Head of caudate nucleus (tissue), 42 donors: ENCODE data around the gene TAAR6.
"Not testable (repeated sequence)": the region's sequence is repeated elsewhere in the genome, so short reads cannot be mapped to it uniquely, and the experiment has no call there.

Source experiments
- DNase-seq, 42 donors: peaks; one replicate each; pipeline versions ENCODE4 v3.0.0 to v3.0.0-alpha.2; 2020 to 2021; ENCODE audit warnings: mixed read lengths in 7 of 42
- intact Hi-C: fragments of 100-400 bp; cut with DNase I; formaldehyde crosslinking; loops from one replicate; pipeline ENCODE4 v1.15.0; 2022

The TAAR6 gene, protein sequence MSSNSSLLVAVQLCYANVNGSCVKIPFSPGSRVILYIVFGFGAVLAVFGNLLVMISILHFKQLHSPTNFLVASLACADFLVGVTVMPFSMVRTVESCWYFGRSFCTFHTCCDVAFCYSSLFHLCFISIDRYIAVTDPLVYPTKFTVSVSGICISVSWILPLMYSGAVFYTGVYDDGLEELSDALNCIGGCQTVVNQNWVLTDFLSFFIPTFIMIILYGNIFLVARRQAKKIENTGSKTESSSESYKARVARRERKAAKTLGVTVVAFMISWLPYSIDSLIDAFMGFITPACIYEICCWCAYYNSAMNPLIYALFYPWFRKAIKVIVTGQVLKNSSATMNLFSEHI

DNA sequence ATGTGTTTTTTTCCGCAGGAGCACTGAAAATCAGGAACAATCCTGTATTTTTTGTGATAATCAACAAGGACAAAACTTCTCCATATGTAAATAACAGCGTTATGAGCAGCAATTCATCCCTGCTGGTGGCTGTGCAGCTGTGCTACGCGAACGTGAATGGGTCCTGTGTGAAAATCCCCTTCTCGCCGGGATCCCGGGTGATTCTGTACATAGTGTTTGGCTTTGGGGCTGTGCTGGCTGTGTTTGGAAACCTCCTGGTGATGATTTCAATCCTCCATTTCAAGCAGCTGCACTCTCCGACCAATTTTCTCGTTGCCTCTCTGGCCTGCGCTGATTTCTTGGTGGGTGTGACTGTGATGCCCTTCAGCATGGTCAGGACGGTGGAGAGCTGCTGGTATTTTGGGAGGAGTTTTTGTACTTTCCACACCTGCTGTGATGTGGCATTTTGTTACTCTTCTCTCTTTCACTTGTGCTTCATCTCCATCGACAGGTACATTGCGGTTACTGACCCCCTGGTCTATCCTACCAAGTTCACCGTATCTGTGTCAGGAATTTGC, at the start of gene TAAR6:
Gene TAAR6 (plus strand): TSS at position 102 of the 557 bp plus-strand sequence. CDS start 0 bp downstream, at position 102.
- peak; percentile 27 to 88 (median 62) for DNase-seq
- intact Hi-C loops = no loop called here

DNA sequence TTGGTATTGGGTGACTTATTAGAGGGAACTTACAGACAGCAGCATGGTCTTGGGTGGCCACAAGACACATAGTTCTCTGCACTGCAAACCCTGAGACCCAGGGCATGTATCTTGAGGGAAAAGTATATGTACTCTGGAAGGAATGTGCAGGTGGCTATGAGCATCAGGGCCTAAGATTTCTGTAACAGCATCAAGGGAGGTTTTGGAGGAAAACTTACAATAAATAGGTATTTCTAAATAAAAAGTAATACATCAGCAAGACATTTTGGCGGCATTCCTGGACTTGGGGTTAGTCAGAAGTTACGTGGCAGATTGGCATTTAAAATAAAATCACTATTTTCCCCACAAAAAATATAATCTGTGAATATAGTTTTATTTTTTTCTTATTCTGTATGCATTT, 49.2 kb upstream of the TAAR6 start:
- intact Hi-C loops = loop anchor here (10.0 kb wide), 1 partner anchor 294 kb away; the partner anchor contains the start of gene RPS12
- DNase-seq = no peak

DNA sequence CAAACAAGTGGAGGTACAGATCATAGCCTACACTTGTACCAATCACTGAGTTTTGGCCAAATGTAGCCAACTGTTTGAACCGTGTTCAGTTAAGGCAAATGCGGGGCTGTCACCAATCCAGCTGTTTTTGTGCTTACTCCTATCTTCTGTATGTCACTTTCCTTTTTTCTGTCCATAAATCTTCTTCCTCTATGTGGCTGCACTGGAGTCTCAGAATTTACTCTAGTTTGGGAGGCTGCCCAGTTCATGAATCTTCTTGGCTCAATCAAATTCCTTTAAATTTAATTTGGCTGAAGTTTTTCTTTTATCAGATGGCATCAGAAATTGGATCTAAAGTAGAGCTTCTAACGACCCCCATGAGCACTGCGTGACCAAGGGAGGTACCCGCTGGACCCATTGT, 45.5 kb upstream of the TAAR6 start:
- intact Hi-C loops = loop anchor here (10.0 kb wide), 1 partner anchor 290 kb away; the partner anchor contains the start of gene RPS12
- no peak for DNase-seq

DNA sequence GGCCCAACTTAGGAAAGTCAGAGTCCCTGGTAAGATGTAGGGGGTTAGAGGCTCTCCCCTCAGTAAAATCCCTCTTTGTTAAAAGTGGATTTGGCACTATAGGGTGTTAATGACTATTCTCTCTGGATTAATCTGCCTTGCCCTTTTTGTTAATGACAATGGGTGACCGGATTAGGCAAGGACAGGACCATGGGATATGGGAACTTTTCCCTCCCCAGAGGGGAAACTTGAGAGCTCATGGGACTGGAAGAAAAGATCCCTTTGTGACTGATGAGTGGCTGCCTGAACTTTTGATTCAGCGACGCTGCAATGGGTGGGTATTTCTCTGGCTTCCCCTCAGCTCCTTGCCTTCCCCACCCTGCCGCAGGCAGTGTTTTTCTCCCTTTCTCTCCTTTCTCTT, 44.3 kb upstream of the TAAR6 start:
- intact Hi-C loops = loop anchor here (10.0 kb wide), 1 partner anchor 289 kb away; the partner anchor contains the start of gene RPS12
- no peak for DNase-seq

DNA sequence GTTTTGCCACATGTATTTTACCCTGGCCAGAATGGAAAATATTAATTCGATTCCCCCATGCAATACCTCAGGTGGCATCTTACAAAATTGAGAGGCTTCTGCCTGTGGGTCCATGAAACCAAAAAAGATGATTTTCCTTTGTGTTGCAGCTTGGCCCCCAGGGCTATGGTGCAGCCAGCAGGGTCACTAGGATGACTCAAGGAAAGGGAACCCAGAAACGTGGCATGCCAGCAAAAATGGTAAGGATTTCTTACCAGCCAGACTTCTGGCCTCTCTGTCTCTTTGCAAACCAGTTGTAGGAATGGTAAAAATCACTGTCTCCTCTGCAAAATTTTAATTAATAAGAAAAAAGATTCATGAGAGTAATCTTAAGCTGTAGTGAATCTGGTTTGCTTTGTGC, 43.7 kb upstream of the TAAR6 start:
- DNase-seq = no peak
- intact Hi-C loops = loop anchor here (10.0 kb wide), 1 partner anchor 288 kb away; the partner anchor contains the start of gene RPS12

DNA sequence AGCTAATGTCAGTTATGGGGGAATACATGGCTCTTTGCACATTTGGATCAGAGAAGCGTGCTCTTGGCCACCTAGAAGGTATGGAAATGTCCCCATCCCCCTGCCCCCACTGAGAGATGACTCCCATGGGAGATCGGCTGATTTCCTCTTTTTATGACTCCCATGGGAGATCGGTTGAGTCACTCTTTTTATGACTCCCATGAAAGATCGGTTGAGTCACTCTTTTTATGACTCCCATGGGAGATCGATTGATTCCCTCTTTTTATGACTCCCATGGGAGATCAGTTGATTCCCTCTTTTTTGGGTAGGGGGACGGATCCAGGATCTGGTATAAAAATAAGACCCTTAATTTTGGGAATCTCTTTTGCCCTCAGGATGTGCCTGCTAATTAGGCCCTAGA, 42.3 kb upstream of the TAAR6 start:
- DNase-seq = no peak
- intact Hi-C loops = loop anchor here (10.0 kb wide), 1 partner anchor 287 kb away; the partner anchor contains the start of gene RPS12

DNA sequence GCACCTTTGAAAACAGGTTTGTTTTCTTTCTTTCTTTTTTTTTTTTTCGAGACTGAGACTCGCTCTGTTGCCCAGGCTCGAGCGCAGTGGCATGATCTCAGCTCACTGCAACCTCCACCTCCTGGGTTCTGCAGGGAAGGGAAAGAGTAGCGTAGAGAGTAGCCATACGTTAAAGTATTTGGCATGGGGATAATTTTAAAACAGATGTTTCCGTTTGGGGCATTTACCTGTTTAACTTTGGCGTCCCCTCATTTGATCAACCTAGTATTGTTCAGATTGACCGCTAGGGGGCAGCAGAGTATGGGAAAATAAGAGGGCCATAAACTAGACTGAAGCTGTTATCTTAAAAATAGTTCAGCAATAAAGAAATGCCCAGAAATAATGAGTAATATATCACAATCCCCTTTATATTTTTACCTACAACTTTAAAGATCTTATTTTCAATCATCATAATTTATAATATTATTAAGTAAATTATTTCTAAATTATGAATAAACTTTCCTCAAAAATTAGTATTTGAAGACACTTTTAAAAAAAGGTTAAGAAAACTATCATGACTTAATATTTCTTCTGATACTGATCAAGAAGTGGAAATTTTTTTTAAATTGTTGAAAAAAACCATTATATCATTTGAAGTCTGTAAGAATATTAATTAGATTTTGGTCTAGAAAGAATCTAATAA, 39.7 kb upstream of the TAAR6 start:
- intact Hi-C loops = loop anchor here (5.0 kb wide), 1 partner anchor 187 kb away; no protein-coding TSS in a partner anchor
- peak in 37 of 42 donors; percentile 24 to 91 (median 72) for DNase-seq

DNA sequence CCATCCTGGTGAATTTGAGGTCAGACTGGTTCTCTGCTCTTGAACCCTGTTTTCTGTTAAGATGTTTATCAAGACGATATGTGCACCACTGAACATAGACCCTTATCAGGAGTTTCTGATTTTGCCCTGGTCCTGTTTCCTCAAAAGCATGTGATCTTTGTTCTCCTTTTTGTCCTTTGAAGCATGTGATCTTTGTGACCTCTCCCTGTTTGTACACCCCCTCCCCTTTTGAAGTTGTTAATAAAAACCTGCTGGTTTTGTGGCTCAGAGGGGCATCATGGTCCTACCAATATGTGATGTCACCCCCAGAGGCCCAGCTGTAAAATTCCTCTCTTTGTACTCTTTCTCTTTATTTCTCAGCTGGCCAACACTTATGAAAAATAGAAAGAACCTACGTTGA, 35.6 kb upstream of the TAAR6 start:
- DNase-seq = not testable (repeated sequence)
- intact Hi-C loops = loop anchor here (5.0 kb wide), 1 partner anchor 183 kb away; no protein-coding TSS in a partner anchor

DNA sequence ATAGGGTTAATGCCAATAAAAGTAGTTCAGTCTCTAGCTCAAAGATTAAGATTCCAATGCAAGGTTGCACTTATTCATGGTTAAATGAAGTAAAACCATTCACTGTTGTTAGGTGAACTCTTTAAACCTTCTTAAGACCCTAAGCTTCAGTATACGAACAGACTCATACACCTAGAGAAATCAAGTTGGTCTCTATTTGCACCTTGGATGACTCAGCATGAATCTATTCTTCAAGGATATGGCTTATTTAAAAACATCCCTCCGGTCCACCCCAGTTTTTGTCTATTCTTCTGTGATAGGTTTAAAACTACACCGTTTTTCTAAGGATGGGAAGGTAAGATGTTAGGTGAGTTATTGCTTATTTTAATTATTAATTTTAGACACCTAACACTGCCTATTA, 33.0 kb upstream of the TAAR6 start:
- DNase-seq = no peak
- intact Hi-C loops = no loop called here

DNA sequence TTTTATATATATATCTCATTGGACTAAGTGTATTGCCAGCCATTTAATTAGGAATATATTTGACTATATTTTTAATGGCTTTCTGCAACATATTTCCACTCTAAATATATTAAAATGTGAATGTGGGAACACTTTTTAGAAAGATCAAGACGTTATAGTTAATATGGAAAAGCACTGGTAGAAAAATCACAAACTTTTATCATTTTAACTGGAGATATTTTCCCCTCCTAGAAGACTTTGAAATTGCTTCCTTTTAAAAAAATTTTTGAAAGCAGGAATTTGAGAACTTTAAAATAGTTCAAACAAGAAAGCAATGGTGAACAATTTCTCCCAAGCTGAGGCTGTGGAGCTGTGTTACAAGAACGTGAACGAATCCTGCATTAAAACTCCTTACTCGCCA, 32.1 kb upstream of the TAAR6 start, which contains the start of gene TAAR9:
Gene TAAR9 (plus strand): TSS at position 301 of the 400 bp plus-strand sequence. CDS start 13 bp downstream, at position 314.
- no peak for DNase-seq
- intact Hi-C loops = no loop called here

DNA sequence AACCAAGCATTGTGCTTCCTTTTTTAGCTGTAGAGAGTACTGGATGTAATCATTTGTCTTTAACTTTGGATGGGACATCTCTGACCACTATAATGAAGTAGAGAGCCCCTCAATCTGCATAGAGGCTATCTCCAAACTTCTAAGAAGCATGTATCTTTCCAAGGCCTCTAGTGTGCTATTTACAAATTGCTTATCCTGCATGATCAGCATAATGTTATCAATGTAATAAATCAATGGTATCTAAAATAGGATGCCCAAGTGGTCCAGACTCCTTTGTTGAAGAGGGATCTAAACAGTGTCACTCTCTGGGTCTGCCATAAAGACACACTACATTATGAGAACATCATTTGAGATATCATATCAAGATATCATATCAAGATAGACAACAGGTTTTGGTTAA, 25.3 kb upstream of the TAAR6 start:
- DNase-seq = no peak
- intact Hi-C loops = no loop called here

DNA sequence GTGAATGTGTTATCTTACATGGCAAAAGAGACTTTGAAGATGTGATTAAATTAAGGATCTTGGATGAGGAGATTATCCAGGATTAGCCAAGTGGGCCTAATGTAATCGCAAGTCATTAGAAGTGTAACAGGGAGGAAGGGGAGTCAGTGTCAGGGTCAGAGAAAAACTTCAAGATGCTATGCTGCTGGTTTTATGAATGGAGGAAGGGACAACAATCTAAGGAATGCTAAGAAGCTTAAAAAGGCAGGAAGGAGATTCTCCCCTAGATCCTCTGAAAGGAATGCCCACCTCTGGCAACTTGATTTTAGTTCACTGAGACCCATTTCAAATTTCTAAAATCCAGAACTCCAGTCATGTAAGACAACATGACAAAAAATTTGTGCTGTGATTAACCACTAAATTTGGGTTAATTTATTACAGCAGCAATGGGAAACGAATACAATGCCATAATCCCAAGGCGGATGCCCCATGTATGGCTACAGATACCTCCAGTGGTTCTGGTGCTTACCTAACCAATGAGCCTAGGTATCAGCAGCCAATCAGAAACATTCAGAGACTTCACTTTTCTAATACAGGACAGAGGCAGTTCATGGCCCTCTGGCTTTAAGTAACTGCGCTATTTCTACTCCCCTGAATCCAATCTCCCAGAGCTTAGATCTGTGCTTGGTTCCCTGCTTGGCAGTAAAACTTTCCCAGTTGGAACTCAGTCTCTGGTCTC, 21.2 kb upstream of the TAAR6 start:
- no peak for DNase-seq
- intact Hi-C loops = no loop called here

DNA sequence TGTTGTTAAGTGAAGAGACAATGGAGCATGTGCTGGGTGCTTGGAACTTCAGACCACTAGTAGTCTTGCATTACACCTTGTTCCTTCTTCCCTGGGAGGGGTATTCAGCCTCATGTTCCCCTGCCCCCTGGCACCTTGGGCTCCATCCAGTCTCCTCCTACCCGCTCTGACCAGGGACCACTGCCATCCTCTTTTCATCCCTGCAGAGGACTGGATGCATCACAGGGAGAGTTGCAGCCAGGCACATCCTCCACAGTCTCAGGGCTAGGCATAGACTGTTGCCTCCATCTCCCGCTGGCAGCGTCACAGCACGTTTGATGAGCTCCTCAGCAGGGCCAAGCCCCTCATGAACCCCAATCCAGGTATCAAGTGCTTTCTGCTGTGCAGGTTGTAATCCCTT, 18.9 kb upstream of the TAAR6 start:
- intact Hi-C loops = no loop called here

DNA sequence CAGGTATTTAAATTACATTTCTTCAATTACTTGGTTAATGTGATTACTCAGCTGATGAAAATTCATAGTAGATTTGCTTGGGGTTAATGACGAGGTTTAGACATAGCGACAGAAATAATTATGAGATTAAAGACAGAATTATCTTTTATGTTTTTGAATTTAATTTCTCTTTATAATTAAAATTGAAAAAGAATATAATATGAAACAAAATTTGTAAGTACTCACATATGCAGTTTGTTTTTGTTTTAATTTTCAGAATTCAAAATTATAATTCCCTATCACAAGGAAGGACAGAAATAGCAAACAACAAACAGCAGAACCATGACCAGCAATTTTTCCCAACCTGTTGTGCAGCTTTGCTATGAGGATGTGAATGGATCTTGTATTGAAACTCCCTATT, 17.8 kb upstream of the TAAR6 start, which contains the start of gene TAAR8:
Gene TAAR8 (plus strand): TSS at position 301 of the 400 bp plus-strand sequence. CDS start 21 bp downstream, at position 322.
- DNase-seq = no peak
- intact Hi-C loops = no loop called here

More for the DNA sequence above, 18.9 kb upstream of the TAAR6 start:
- DNase-seq = no peak

DNA sequence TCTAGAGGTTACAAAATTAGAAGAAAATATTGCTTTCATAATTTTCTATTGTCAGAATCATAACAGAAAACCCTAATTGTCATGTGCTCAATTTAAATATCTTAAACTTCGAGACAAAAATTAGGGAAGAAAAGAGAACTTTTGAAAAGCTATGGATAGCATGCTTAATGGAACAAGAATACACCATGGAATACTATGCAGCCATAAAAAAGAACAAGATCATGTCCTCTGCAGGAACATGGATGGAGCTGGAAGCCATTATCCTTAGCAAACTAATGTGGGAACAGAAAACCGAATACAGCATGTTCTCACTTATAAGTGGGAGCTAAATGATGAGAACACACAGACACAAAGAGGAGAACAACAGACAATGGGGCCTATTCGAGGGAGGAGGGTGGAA, 10.0 kb upstream of the TAAR6 start:
- DNase-seq, intact Hi-C loops: not testable (repeated sequence)

DNA sequence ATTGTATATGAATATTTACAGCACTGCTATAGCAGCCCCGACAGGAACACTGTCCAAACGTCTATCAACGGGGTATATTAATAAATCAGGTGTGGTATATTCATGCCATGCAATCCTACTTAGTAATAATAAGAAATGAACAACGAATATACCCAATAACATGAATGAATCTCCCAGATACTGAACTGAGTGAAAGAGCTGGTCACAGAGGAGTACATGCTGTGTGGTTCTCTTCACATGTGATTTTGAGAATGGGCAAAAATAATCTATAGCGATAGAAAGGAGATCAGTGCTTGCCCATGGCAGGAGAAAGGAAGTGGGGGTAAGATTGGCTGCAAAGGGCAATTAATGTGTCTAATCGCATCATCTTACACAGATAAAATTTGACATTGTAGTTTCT, 3.7 kb upstream of the TAAR6 start:
- intact Hi-C loops = no loop called here
- no peak for DNase-seq

DNA sequence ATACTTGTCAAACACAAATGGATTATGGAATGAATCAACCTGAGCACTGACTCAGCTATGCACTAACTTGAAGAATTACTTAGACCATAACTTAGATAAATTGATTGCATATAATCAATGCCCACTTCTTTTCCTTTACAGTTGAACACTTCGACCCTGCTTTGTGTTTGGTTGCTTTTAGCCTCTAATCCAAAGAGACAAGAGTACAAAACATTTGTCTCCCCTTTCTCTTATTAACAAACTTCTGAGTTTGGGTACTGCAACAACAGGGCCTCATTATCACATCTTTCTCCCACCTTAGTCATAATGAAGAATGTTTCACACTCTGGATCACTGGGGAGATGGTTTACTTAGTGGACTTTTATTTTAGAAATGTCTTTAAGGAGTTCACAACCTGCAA, 2.6 kb upstream of the TAAR6 start:
- intact Hi-C loops = no loop called here
- DNase-seq = no peak

DNA sequence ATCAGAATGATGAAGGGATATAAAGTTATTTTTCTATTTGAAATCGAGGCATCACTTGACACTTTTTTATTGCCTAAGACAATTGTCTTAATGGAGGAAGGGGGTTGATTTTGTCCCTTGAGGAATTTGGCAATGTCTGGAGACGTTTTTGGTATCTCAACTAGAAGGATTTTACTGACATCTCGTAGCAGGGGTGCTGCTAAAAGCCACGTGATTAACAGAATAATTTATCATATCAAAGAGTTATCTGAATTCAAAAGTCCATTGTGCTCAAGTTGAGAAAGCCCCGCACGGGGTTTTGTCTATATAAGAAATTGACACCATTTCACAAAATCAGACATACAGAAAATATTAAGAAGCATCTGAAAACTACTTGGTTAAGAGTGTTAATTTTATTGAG, 1.5 kb upstream of the TAAR6 start:
- intact Hi-C loops = no loop called here

DNA sequence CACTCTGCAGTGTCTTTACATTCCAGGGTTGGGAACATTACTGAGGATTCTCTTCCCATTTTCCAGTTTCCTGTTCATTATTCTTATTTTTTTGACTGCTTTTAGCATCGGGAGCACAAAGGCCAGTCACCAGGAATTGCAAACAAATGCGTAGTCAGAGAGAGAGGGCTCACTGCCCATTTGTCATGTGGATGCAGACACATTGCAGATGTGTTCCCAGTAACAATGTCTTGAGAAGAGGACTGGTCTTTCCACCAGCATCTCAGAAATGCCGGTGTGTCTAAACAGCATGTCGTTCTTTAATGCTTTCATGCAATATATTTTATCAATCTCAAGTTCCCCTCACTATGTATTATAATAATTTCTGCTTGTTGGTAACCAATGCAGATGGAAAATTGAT, 952 bp upstream of the TAAR6 start:
- intact Hi-C loops = no loop called here
- peak; percentile 7 to 90 (median 72) for DNase-seq

More for the DNA sequence above, 1.5 kb upstream of the TAAR6 start:
- peak in 7 of 42 donors; percentile 5 to 31 (median 16) for DNase-seq
